ENCODE results near the gene SET.

GRCh38 chr9:128669786-128670185, 19.2 kb upstream of the SET start:
- TF ChIP-seq CTCF (conservative IDR thresholded peaks at IDR 0.05) (no peak), EZH2 (IDR thresholded peaks at IDR 0.05; ENCODE audit: low read depth) (no peak)

Data from PC-9 (cell line).